Astrocyte (in vitro differentiated cells and primary cell): ENCODE data around the gene CCL8. TPM values are rescaled to one million over a fixed set of nuclear protein-coding genes. Genes with fewer than 3 reads are reported as not detected.

Source experiments
- DNase-seq: peaks from one replicate; pipeline ENCODE4 v3.0.0-alpha.2; 2010; ENCODE audit warnings: low read depth
- FAIRE-seq: peaks from 2 replicates; lab custom pipeline; 2011; peaks lifted over from hg19 to GRCh38; lab: Jason Lieb, UNC
- H2AFZ ChIP-seq: 2 replicates; pipeline ENCODE4 v1.6.0; 2012; ENCODE audit warnings: low read depth, low read length, inconsistent platforms
- H3K27ac ChIP-seq: 2 replicates; pipeline ENCODE4 v1.5.1; 2011; ENCODE audit warnings: low read depth, low read length, inconsistent platforms
- H3K27me3 ChIP-seq: 2 replicates; pipeline ENCODE4 v1.6.0; 2011; ENCODE audit warnings: low read length, inconsistent platforms; ENCODE audit not compliant: insufficient read depth
- H3K36me3 ChIP-seq: 2 replicates; pipeline ENCODE4 v1.5.1; 2011; ENCODE audit warnings: low read length, inconsistent platforms; ENCODE audit not compliant: insufficient read depth
- H3K4me1 ChIP-seq: 2 replicates; pipeline ENCODE4 v1.5.1; 2011; ENCODE audit warnings: low read length, inconsistent platforms; ENCODE audit not compliant: insufficient read depth
- H3K4me2 ChIP-seq: 2 replicates; pipeline ENCODE4 v1.6.0; 2012; ENCODE audit warnings: low read length, inconsistent platforms
- H3K4me3 ChIP-seq: 2 replicates; pipeline ENCODE4 v1.5.1; 2011; ENCODE audit warnings: low read depth, mild to moderate bottlenecking, low read length, inconsistent platforms; ENCODE audit not compliant: insufficient read depth
- H3K79me2 ChIP-seq: 2 replicates; pipeline ENCODE4 v1.6.0; 2012; ENCODE audit warnings: mild to moderate bottlenecking, low read length, inconsistent platforms; ENCODE audit not compliant: insufficient read depth
- H3K9ac ChIP-seq: 2 replicates; pipeline ENCODE4 v1.6.0; 2012; ENCODE audit warnings: mild to moderate bottlenecking, low read length, inconsistent platforms
- H3K9me3 ChIP-seq: 2 replicates; pipeline ENCODE4 v1.5.1; 2012; ENCODE audit warnings: low read depth, mild to moderate bottlenecking, low read length, inconsistent platforms; ENCODE audit not compliant: insufficient read depth
- H4K20me1 ChIP-seq: 2 replicates; pipeline ENCODE4 v1.6.0; 2012; ENCODE audit warnings: low read length, inconsistent platforms; ENCODE audit not compliant: insufficient read depth
- H3K27ac Mint-ChIP-seq: one replicate; pipeline ENCODE4 v1.8.0; 2021; ENCODE audit warnings: mild to moderate bottlenecking, mixed read lengths; ENCODE audit not compliant: unreplicated experiment
- H3K27me3 Mint-ChIP-seq: one replicate; pipeline ENCODE4 v1.8.0; 2021; ENCODE audit warnings: low read depth, mixed read lengths; ENCODE audit not compliant: unreplicated experiment
- H3K36me3 Mint-ChIP-seq: one replicate; pipeline ENCODE4 v1.8.0; 2021; ENCODE audit warnings: low read depth, mixed read lengths; ENCODE audit not compliant: unreplicated experiment
- H3K4me1 Mint-ChIP-seq: one replicate; pipeline ENCODE4 v1.8.0; 2021; ENCODE audit warnings: low read depth, mixed read lengths; ENCODE audit not compliant: unreplicated experiment
- H3K4me3 Mint-ChIP-seq: one replicate; pipeline ENCODE4 v1.8.0; 2021; ENCODE audit warnings: mild to moderate bottlenecking, moderate library complexity, mixed read lengths; ENCODE audit not compliant: unreplicated experiment
- H3K9me3 Mint-ChIP-seq: one replicate; pipeline ENCODE4 v1.8.0; 2021; ENCODE audit warnings: mild to moderate bottlenecking, mixed read lengths; ENCODE audit not compliant: unreplicated experiment
- EZH2 ChIP-seq: IDR thresholded peaks from 2 replicates; pipeline ENCODE4 v1.6.1; 2012; ENCODE audit warnings: mild to moderate bottlenecking, low read length, inconsistent platforms; ENCODE audit not compliant: insufficient read depth
- total RNA-seq: library from RNA; stranded (reverse); gene quantifications from 2 replicates; pipeline ENCODE4 v1.2.1, GENCODE V29; 2021
- TF ChIP-seq, protein P1 (sequence below): IDR thresholded peaks from 2 replicates; pipeline ENCODE4 v1.5.1; 2011; ENCODE audit warnings: low read depth, mild to moderate bottlenecking, inconsistent platforms, low read length, moderate library complexity; ENCODE audit not compliant: insufficient read depth

Gene CCL8
- total RNA-seq, 1 donor from 2014 or later: not detected

DNA sequence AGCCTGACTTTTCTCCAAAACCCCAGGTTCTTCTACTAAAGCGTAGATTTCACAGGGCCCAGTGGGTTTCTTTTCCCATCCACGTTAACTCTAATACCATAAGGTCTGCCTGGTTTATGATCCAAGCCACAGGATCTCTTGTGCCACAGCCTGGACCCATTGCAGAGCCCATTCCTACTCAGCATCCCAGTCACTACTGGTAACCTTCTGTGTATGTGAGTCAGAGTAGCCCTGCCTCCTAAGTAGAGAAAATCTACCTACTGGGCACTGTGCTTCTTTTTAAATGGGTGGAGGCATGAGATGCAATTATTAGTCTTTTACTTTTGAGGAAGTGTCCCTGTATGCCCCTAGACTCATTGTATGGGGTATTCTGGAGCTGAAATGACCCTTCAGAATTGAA is 20.2 kb upstream of the CCL8 start:
- no peak overlapping the region for H3K4me3 ChIP-seq
- H3K36me3 Mint-ChIP-seq: no peaks in the 10 kb centered on the region
- H3K79me2 ChIP-seq: no peaks in the 10 kb centered on the region
- H4K20me1 ChIP-seq: no peaks in the 10 kb centered on the region
- no peaks in the 10 kb centered on the region for H3K27me3 ChIP-seq
- TF ChIP-seq, protein P1, sequence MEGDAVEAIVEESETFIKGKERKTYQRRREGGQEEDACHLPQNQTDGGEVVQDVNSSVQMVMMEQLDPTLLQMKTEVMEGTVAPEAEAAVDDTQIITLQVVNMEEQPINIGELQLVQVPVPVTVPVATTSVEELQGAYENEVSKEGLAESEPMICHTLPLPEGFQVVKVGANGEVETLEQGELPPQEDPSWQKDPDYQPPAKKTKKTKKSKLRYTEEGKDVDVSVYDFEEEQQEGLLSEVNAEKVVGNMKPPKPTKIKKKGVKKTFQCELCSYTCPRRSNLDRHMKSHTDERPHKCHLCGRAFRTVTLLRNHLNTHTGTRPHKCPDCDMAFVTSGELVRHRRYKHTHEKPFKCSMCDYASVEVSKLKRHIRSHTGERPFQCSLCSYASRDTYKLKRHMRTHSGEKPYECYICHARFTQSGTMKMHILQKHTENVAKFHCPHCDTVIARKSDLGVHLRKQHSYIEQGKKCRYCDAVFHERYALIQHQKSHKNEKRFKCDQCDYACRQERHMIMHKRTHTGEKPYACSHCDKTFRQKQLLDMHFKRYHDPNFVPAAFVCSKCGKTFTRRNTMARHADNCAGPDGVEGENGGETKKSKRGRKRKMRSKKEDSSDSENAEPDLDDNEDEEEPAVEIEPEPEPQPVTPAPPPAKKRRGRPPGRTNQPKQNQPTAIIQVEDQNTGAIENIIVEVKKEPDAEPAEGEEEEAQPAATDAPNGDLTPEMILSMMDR: no peak
- TF ChIP-seq EZH2: no peak
- no peak overlapping the region for H2AFZ ChIP-seq
- no peak overlapping the region for H3K4me3 Mint-ChIP-seq
- H3K4me1 Mint-ChIP-seq: peaks cover 39% of the 10 kb centered on the region
- FAIRE-seq: no peak
- H3K9me3 ChIP-seq: no peaks in the 10 kb centered on the region
- no peaks in the 10 kb centered on the region for H3K36me3 ChIP-seq
- H3K4me2 ChIP-seq: peak overlapping the region; percentile 68
- no peaks in the 10 kb centered on the region for H3K27me3 Mint-ChIP-seq
- no peak overlapping the region for H3K27ac ChIP-seq
- no peak overlapping the region for H3K9ac ChIP-seq
- peaks cover 4% of the 10 kb centered on the region for H3K9me3 Mint-ChIP-seq
- no peak overlapping the region for H3K27ac Mint-ChIP-seq
- DNase-seq: no peak
- H3K4me1 ChIP-seq: peaks cover 24% of the 10 kb centered on the region

DNA sequence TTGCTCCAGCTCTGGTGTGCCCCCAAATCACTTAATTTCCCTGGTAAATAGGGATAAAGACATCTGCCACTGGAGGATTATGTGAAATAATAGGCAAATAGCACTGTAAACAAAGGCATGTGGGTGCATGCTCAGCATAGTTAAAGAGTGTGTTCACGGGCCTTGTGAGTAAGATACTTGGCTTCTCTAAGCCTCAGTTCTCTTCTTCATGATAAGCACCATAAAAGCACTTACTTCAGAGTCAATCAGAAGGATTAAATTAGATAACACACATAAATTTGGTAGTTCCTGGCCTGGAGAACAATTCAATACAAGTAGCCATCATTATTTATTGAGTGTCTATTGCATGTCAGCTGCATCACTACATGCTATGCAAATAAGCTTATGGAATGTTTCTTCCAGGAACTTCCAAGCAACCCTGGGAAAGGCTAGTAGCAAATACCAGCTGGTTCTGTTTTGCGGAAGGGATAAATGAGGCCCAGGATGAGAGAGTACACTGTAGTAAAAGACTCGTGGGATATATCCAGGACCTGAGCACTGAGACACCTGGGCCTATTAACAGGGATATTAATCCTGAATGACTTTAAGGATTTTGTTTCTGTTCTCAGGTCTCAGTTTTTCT is 19.2 kb upstream of the CCL8 start:
- Histone ChIP-seq H3K27ac (peak overlapping the region; percentile 83), H3K4me1 (peaks cover 24% of the 10 kb centered on the region), H3K4me3 (peak overlapping the region; percentile 11), H2AFZ (no peak overlapping the region), H3K4me2 (peak overlapping the region; percentile 68), H4K20me1 (no peaks in the 10 kb centered on the region), H3K79me2 (no peaks in the 10 kb centered on the region), H3K9ac (peak overlapping the region; percentile 51), H3K9me3 (no peaks in the 10 kb centered on the region), H3K36me3 (no peaks in the 10 kb centered on the region), H3K27me3 (no peaks in the 10 kb centered on the region)
- Mint-ChIP-seq H3K27ac (peak overlapping the region; percentile 93), H3K36me3 (no peaks in the 10 kb centered on the region), H3K9me3 (peaks cover 4% of the 10 kb centered on the region), H3K4me1 (peaks cover 39% of the 10 kb centered on the region), H3K4me3 (no peak overlapping the region), H3K27me3 (no peaks in the 10 kb centered on the region)
- DNase-seq (peak; percentile 86), FAIRE-seq (peak; percentile 26)
- no peak for TF ChIP-seq EZH2
- TF ChIP-seq, protein P1: no peak

DNA sequence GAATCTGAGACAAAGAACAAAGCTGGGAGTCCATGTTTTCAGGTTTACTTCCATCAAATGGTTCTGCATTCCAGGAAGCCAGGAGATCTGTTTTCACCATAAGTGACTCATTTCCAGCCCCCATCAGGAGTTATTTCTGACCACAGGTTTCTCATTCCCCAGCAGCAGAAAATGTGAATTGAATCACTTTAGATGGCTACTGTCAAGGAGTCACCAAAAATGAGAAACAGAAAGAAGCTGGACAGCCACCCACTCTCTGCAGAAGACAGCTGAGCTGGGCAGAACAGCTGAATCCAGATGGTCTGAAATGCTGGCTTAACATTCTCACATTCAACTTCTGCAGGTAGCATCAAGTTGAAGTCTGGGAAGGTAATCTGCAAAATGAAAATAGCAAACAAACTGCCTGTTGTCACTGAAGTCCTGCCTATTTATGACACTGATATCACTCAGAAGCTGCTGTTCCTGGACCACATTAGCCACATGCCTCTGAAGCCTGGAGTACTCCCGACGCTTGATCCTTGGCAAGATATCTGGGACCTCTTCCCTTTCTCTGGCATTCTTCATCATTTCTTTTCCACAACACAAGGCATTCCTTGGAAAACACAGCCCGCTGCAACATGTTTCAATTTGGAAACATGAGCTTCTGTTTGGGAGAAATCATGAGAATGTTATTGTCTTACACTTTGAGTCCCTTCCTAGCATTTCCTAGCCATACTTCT is 18.4 kb upstream of the CCL8 start:
- no peak for FAIRE-seq
- Histone ChIP-seq H3K4me3 (no peak overlapping the region), H3K27me3 (no peaks in the 10 kb centered on the region), H3K9me3 (no peaks in the 10 kb centered on the region), H3K9ac (peak overlapping the region; percentile 51), H3K36me3 (no peaks in the 10 kb centered on the region), H4K20me1 (no peaks in the 10 kb centered on the region), H3K27ac (peak overlapping the region; percentile 83), H2AFZ (no peak overlapping the region), H3K4me2 (peak overlapping the region; percentile 68), H3K79me2 (no peaks in the 10 kb centered on the region), H3K4me1 (peaks cover 24% of the 10 kb centered on the region)
- Mint-ChIP-seq H3K4me1 (peaks cover 39% of the 10 kb centered on the region), H3K9me3 (peaks cover 4% of the 10 kb centered on the region), H3K36me3 (no peaks in the 10 kb centered on the region), H3K4me3 (no peak overlapping the region), H3K27me3 (no peaks in the 10 kb centered on the region), H3K27ac (peak overlapping the region; percentile 93)
- TF ChIP-seq EZH2: no peak
- TF ChIP-seq, protein P1: no peak
- peak; percentile 92 for DNase-seq
